ENCODE results near the gene TSBP1. TPM values are rescaled to one million over a fixed set of nuclear protein-coding genes. Genes with fewer than 3 reads are reported as not detected.

The TSBP1 gene, protein sequence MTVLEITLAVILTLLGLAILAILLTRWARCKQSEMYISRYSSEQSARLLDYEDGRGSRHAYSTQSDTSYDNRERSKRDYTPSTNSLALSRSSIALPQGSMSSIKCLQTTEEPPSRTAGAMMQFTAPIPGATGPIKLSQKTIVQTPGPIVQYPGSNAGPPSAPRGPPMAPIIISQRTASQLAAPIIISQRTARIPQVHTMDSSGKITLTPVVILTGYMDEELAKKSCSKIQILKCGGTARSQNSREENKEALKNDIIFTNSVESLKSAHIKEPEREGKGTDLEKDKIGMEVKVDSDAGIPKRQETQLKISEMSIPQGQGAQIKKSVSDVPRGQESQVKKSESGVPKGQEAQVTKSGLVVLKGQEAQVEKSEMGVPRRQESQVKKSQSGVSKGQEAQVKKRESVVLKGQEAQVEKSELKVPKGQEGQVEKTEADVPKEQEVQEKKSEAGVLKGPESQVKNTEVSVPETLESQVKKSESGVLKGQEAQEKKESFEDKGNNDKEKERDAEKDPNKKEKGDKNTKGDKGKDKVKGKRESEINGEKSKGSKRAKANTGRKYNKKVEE
- not detected for total RNA-seq

DNA sequence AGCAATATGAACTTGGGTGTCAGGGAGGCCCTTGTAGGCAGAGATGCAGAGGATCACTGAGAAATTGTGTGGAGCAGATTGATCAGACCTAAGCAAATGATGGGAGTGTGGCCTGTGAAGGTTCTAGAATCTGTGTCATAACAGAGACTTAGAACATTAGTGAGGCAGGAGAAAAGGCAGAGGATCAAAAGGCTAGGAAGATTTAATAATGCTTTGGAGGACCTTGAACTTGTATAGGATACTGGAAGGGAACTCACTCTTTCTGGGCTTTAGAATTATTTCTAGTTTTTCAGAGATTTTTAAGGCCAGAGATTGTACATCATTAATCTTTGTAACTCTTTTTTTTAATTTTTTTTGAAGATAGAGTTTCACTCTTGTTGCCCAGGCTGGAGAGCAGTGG lies at the start of gene TSBP1:
TSS of gene TSBP1 (minus strand) at position 101 of the 400 bp plus-strand sequence. CDS start 197 bp downstream, outside the sequence.
- TF ChIP-seq, protein P1, sequence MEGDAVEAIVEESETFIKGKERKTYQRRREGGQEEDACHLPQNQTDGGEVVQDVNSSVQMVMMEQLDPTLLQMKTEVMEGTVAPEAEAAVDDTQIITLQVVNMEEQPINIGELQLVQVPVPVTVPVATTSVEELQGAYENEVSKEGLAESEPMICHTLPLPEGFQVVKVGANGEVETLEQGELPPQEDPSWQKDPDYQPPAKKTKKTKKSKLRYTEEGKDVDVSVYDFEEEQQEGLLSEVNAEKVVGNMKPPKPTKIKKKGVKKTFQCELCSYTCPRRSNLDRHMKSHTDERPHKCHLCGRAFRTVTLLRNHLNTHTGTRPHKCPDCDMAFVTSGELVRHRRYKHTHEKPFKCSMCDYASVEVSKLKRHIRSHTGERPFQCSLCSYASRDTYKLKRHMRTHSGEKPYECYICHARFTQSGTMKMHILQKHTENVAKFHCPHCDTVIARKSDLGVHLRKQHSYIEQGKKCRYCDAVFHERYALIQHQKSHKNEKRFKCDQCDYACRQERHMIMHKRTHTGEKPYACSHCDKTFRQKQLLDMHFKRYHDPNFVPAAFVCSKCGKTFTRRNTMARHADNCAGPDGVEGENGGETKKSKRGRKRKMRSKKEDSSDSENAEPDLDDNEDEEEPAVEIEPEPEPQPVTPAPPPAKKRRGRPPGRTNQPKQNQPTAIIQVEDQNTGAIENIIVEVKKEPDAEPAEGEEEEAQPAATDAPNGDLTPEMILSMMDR (IDR thresholded peaks at IDR 0.05; ENCODE audit: low read depth), result no peak

DNA sequence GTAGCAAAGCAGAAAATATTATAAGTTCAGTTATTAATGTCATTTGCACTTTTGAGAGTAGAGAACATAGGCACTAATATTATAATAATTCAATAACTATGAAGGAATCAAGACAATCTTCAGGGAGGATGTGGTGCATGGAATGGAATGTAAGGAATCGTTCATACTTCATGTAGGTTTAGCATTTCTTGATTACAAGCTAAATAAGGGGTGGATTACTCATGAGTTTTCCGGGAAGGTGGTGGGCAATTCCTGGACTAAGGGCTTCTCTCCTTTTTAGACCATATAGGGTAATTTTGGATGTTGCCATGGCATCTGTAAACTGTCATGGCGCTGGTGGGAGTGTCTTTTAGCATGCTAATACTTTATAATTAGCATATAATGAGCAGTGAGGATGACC lies 44.3 kb upstream of the TSBP1 start:
- TF ChIP-seq, protein P1 (IDR thresholded peaks at IDR 0.05; ENCODE audit: low read depth), result no peak

DNA sequence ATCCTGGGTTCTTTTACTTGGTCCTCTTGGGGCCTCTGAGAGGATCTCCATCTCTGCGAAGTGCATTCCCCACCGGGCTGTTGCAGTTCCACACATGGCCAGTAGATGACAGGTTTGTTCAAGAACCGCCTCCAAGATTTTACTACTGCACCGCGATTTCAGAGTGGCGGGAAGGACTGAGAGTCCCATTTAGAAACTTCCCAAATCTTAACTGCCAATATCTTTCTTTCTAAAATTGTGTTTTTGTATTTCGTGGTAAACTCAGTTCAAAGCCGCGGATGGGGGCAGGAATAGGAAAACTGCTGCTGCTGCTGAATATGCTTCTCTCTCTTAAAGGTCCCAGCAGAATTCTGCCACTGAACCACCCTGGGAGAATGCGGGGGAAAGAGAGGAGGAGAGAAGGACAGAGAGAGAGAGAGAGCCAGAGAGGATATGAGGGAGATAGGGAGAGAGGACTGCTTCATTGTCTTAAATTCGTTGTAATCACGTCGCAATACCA lies 43.9 kb upstream of the TSBP1 start:
- TF ChIP-seq, protein P1 (IDR thresholded peaks at IDR 0.05; ENCODE audit: low read depth), result no peak

DNA sequence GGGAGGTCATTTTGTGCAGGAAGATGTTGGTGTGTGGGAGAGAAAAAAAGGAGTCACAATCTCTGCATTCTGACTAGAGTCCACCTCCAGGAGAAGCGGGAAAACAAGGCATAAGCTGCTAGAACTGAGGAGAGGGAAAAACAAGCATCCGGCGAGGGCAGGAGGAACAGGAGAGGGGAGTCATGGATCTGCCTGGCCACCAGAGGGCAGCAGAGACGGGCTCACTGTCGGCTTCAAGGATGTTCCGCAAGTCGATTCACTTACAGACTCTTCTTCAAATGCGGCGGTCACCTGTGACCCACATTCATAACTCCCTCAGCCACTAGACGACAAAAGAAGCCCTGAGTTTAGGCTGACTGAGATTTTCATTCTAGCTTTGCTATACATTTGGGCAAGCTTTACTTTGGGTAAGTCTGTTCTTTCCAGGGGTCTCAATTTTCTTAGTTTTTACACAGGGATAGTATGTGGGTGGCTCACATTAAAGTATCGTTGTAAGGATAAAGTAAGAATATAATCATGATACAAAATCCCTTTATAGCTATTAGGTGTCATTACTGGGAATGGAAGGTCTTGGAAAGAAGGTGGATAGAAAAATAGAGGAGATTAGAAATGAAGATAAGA lies 41.8 kb upstream of the TSBP1 start:
- TF ChIP-seq, protein P1 (IDR thresholded peaks at IDR 0.05; ENCODE audit: low read depth), result no peak

DNA sequence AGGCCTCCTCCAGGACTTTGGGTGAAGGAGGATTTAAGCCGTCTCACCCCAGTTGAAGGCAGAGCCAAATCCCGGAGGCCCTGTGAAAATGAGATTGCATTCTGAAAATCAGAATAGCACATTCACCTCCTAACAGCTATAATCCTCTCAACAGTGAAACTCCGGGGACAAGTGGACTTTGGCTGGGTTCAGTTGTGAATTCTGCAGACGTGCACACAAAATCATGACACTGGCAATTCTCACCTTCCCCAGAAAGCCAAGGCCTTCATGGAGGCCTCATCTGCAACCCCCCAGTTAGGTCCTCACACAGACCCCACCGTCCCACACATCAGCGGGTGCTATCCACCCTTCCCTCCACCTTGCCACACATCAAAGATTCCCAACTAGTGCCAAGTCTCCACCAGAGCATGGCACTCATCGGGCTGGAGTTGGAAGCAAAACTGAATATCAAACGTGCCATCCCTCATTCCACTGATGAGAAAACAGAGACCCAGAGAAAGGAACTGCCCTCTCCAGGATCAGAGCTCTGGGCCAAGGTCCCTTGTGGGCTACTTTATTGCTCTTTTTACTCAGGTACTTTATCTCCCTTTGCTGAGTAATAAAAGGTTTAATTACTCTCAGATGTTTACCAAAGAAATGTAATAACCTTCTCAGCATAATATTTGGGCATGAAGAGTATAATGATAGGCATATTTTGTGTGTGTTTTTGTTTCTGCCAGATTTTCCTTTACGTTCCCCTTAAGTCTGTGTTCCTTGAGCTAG lies 40.0 kb upstream of the TSBP1 start:
- TF ChIP-seq, protein P1 (IDR thresholded peaks at IDR 0.05; ENCODE audit: low read depth), result no peak

DNA sequence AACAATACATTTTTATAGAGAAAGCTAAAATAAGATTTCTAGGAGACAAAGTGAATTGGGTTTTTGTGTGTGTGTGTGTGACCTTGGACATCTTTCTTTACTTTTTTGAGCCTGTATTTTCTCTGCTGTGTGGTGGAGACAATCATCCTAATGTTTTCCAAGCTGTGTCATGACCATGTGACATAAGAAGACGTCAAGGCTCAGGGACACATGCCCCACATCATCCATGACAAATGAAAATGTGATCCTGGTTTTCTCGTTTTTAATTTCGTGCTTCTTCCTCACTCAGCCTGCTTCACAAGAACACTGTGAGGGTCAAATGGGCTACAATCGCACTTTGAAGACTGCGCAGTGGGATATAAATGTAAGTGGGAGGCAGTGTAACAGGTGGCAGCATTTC lies 39.2 kb upstream of the TSBP1 start:
- TF ChIP-seq, protein P1 (IDR thresholded peaks at IDR 0.05; ENCODE audit: low read depth), result no peak

All from subcutaneous adipose tissue (tissue), 4 donors.